WTC11 (cell line): Measurements from ENCODE around the gene HPN. TPM values are rescaled to one million over a fixed set of nuclear protein-coding genes. Genes with fewer than 3 reads are reported as not detected.
A peak's percentile ranks its signal among the peaks of the same experiment; 100 is the strongest.

Experiments
- ATAC-seq: fragments of 200-7000 bp; cut with Tn5 transposase; 2 replicates; pipeline ENCODE4 v1.10.0; 2021; ENCODE audit warnings: mild to moderate bottlenecking, moderate library complexity
- CTCF ChIA-PET: fragments of 300-600 bp; sonication (Branson Sonifier 250); formaldehyde crosslinking; loops from one replicate; lab custom pipeline; 2021; ENCODE audit warnings: antibody characterized with exemption; lab: Charles Lee
- POLR2A ChIA-PET: fragments of 350-600 bp; sonication (Branson Sonifier 250); formaldehyde crosslinking; loops from one replicate; lab custom pipeline; 2021; ENCODE audit warnings: antibody characterized with exemption; lab: Charles Lee
- DNase-seq: peaks from one replicate; pipeline ENCODE4 v3.0.0; 2021; ENCODE audit warnings: low spot score
- H3K27ac Mint-ChIP-seq: 2 replicates; pipeline ENCODE4 v1.8.0; 2021; ENCODE audit warnings: mixed read lengths
- H3K27me3 Mint-ChIP-seq: 2 replicates; pipeline ENCODE4 v1.8.0; 2021; ENCODE audit warnings: low read depth, mild to moderate bottlenecking, moderate library complexity, mixed read lengths
- H3K36me3 Mint-ChIP-seq: 2 replicates; pipeline ENCODE4 v1.8.0; 2021; ENCODE audit warnings: mixed read lengths
- H3K4me1 Mint-ChIP-seq: 2 replicates; pipeline ENCODE4 v1.8.0; 2022; ENCODE audit warnings: mixed read lengths
- H3K4me3 Mint-ChIP-seq: 2 replicates; pipeline ENCODE4 v1.8.0; 2021; ENCODE audit warnings: mild to moderate bottlenecking, moderate library complexity, mixed read lengths
- H3K9me3 Mint-ChIP-seq: 2 replicates; pipeline ENCODE4 v1.8.0; 2021; ENCODE audit warnings: mixed read lengths
- CBFB ChIP-seq: sonication (generic); formaldehyde crosslinking; IDR thresholded peaks from 2 replicates; pipeline ENCODE4 v1.8.1; 2022; ENCODE audit warnings: mild to moderate bottlenecking, low read depth, missing genetic modification reagents
- EMX1 ChIP-seq: fragments of 250-450 bp; sonication (Bioruptor Pico); IDR thresholded peaks from 2 replicates; pipeline ENCODE4 v1.8.0; 2021; ENCODE audit warnings: mild to moderate bottlenecking
- IRF1 ChIP-seq: sonication (generic); formaldehyde crosslinking; IDR thresholded peaks from 2 replicates; pipeline ENCODE4 v1.8.0; 2023; ENCODE audit warnings: missing genetic modification reagents
- JUN ChIP-seq: sonication (generic); formaldehyde crosslinking; IDR thresholded peaks from 2 replicates; pipeline ENCODE4 v1.8.0; 2023; ENCODE audit warnings: mild to moderate bottlenecking, missing genetic modification reagents
- KAT7 ChIP-seq: sonication (generic); formaldehyde crosslinking; IDR thresholded peaks from 2 replicates; pipeline ENCODE4 v1.8.1; 2023; ENCODE audit warnings: missing genetic modification reagents, mild to moderate bottlenecking, borderline replicate concordance
- MAX ChIP-seq: sonication (generic); formaldehyde crosslinking; IDR thresholded peaks from 2 replicates; pipeline ENCODE4 v1.8.0; 2022; ENCODE audit warnings: mild to moderate bottlenecking, missing genetic modification reagents
- NFATC4 ChIP-seq: fragments of 250-450 bp; sonication (Bioruptor Pico); IDR thresholded peaks from 2 replicates; pipeline ENCODE4 v1.9.0; 2021; ENCODE audit warnings: mild to moderate bottlenecking
- NR3C1 ChIP-seq: sonication (generic); formaldehyde crosslinking; conservative IDR thresholded peaks from 2 replicates; pipeline ENCODE4 v1.8.1; 2023; ENCODE audit warnings: low read depth, mild to moderate bottlenecking, missing genetic modification reagents
- PRRX2 ChIP-seq: fragments of 250-450 bp; sonication (Bioruptor Pico); IDR thresholded peaks from 2 replicates; pipeline ENCODE4 v1.8.0; 2021; ENCODE audit warnings: mild to moderate bottlenecking
- SMAD3 ChIP-seq: sonication (generic); formaldehyde crosslinking; IDR thresholded peaks from 2 replicates; pipeline ENCODE4 v1.8.0; 2022; ENCODE audit warnings: missing genetic modification reagents, mild to moderate bottlenecking, borderline replicate concordance
- STAT6 ChIP-seq: sonication (generic); formaldehyde crosslinking; conservative IDR thresholded peaks from 2 replicates; pipeline ENCODE4 v1.8.1; 2023; ENCODE audit warnings: mild to moderate bottlenecking, low read depth, missing genetic modification reagents, moderate library complexity
- ZNF232 ChIP-seq: sonication (generic); formaldehyde crosslinking; IDR thresholded peaks from 2 replicates; pipeline ENCODE4 v1.8.0; 2022; ENCODE audit warnings: mild to moderate bottlenecking, missing genetic modification reagents
- ZNF425 ChIP-seq: fragments of 250-450 bp; sonication (Bioruptor Pico); conservative IDR thresholded peaks from 2 replicates; pipeline ENCODE4 v1.9.0; 2021; ENCODE audit warnings: mild to moderate bottlenecking
- total RNA-seq: library from RNA; stranded (reverse); gene quantifications from 3 replicates; pipeline ENCODE4 v1.2.3, GENCODE V29; 2021
- TF ChIP-seq, protein P1 (sequence below): sonication (generic); formaldehyde crosslinking; IDR thresholded peaks from 2 replicates; pipeline ENCODE4 v1.8.1; 2023; ENCODE audit warnings: mild to moderate bottlenecking, missing genetic modification reagents, moderate library complexity
- TF ChIP-seq, protein P2 (sequence below): sonication (generic); formaldehyde crosslinking; conservative IDR thresholded peaks from 2 replicates; pipeline ENCODE4 v1.8.1; 2022; ENCODE audit warnings: mild to moderate bottlenecking, missing genetic modification reagents
- TF ChIP-seq, protein P3 (sequence below): sonication (generic); formaldehyde crosslinking; IDR thresholded peaks from 2 replicates; pipeline ENCODE4 v1.8.0; 2022; ENCODE audit warnings: mild to moderate bottlenecking, missing genetic modification reagents
- TF ChIP-seq, protein P4 (sequence below): sonication (generic); formaldehyde crosslinking; IDR thresholded peaks from 2 replicates; pipeline ENCODE4 v1.8.1; 2023; ENCODE audit warnings: mild to moderate bottlenecking, missing genetic modification reagents
- TF ChIP-seq, protein P5 (sequence below): fragments of 250-450 bp; sonication (Bioruptor Pico); IDR thresholded peaks from 2 replicates; pipeline ENCODE4 v2.1.2; 2022; ENCODE audit warnings: mild to moderate bottlenecking, moderate library complexity

HPN gene
- total RNA-seq, 1 experiment from 2014 or later: 20.8 TPM

DNA sequence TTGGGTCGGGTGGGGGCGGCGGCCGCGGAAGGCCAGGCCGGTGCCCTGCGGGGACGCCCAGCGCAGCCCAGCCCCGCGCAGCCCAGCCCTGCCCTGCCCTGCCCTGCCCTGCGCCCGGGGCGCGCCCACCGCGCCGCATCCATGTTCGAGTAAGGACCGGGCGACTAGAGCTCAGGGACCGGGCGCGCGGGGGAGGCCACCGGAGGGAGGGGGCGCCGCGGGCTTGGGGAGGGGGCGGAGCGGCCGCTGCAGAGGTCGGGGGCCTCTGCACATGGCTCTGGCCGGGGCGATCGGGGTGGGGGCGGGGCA lies 41.2 kb upstream of the HPN start (continued):
- TF ChIP-seq STAT6 (CRISPR knock-in tag) (no peak), PRRX2 (no peak), SMAD3 (no peak), ZNF425 (CRISPR knock-in tag) (no peak), KAT7 (CRISPR knock-in tag) (no peak)
- TF ChIP-seq, protein P1, sequence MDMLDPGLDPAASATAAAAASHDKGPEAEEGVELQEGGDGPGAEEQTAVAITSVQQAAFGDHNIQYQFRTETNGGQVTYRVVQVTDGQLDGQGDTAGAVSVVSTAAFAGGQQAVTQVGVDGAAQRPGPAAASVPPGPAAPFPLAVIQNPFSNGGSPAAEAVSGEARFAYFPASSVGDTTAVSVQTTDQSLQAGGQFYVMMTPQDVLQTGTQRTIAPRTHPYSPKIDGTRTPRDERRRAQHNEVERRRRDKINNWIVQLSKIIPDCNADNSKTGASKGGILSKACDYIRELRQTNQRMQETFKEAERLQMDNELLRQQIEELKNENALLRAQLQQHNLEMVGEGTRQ: no peak
- TF ChIP-seq, protein P2, sequence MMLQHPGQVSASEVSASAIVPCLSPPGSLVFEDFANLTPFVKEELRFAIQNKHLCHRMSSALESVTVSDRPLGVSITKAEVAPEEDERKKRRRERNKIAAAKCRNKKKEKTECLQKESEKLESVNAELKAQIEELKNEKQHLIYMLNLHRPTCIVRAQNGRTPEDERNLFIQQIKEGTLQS (CRISPR knock-in tag): no peak
- TF ChIP-seq, protein P3, sequence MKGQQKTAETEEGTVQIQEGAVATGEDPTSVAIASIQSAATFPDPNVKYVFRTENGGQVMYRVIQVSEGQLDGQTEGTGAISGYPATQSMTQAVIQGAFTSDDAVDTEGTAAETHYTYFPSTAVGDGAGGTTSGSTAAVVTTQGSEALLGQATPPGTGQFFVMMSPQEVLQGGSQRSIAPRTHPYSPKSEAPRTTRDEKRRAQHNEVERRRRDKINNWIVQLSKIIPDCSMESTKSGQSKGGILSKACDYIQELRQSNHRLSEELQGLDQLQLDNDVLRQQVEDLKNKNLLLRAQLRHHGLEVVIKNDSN: no peak

GRCh38 chr19:35000647-35001501 lies 40.6 kb upstream of the HPN start:
- H3K4me3 Mint-ChIP-seq: peak overlapping the region; percentile 100
- TF ChIP-seq JUN (CRISPR knock-in tag): peak; percentile 20; the same call in 1 of the 2 replicates
- peak; percentile 66; the same call in 1 of the 2 replicates for TF ChIP-seq MAX (CRISPR knock-in tag)
- no peak for TF ChIP-seq NR3C1
- TF ChIP-seq SMAD3: no peak; the same call in 1 of the 2 replicates
- TF ChIP-seq NFATC4 (CRISPR knock-in tag): no peak
- 0 out of 2 replicates have a peak, but pooled peaks have one; percentile 55 for TF ChIP-seq ZNF232 (CRISPR knock-in tag)
- TF ChIP-seq, all 79 proteins: peak for 3
- peaks cover 30% of the 10 kb centered on the region for H3K36me3 Mint-ChIP-seq
- peak overlapping the region; percentile 98 for H3K27ac Mint-ChIP-seq
- H3K27me3 Mint-ChIP-seq: no peaks in the 10 kb centered on the region
- ATAC-seq (no peak), DNase-seq (peak; percentile 43)
- H3K9me3 Mint-ChIP-seq: no peaks in the 10 kb centered on the region
- CTCF ChIA-PET: interaction anchor here (0.9 to 4.0 kb wide), 8 partner anchors 12 to 162 kb away, joined by 3 to 17 read pairs (median 6); no protein-coding TSS in a partner anchor
- POLR2A ChIA-PET: interaction anchor here (1.5 kb wide), 1 partner anchor 162 kb away, joined by 3 read pairs; no protein-coding TSS in a partner anchor
- peaks cover 63% of the 10 kb centered on the region for H3K4me1 Mint-ChIP-seq

DNA sequence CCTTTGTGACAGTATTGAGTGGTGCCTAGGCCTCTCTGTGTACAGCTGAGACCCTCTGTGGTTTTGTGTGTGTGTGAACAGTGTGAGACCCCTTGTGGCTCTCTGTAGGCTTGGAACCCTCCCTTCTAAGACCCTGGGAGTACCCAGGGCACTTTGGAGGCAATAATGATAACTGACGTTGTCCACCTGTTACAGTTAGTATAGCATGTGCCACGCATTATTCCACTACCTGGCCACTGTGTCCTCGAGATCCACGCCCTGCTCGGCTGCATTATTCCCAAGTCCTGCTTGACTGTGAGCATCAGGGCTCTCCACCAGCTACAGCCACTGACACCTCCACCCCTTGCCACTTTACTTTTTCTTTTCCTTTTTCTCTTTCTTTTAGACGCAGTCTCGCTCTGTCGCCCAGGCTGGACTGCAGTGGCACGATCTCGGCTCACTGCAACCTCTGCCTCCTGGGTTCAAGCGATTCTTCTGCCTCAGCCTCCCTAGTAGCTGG lies 39.4 kb upstream of the HPN start:
- H3K36me3 Mint-ChIP-seq: peaks cover 42% of the 10 kb centered on the region
- H3K9me3 Mint-ChIP-seq: no peaks in the 10 kb centered on the region
- peak overlapping the region; percentile 93 for H3K27ac Mint-ChIP-seq
- ChIA-PET CTCF (interaction anchor here (1.3 to 4.0 kb wide), 4 partner anchors 28 to 164 kb away, joined by 3 to 15 read pairs (median 5); no protein-coding TSS in a partner anchor), POLR2A (no interaction called here)
- H3K4me3 Mint-ChIP-seq: peak overlapping the region; percentile 100
- H3K27me3 Mint-ChIP-seq: no peaks in the 10 kb centered on the region
- peaks cover 60% of the 10 kb centered on the region for H3K4me1 Mint-ChIP-seq
- no peak for ATAC-seq
- no peak for DNase-seq
- TF ChIP-seq CBFB (CRISPR knock-in tag): no peak
- no peak for TF ChIP-seq IRF1 (CRISPR knock-in tag)
- TF ChIP-seq, protein P4, sequence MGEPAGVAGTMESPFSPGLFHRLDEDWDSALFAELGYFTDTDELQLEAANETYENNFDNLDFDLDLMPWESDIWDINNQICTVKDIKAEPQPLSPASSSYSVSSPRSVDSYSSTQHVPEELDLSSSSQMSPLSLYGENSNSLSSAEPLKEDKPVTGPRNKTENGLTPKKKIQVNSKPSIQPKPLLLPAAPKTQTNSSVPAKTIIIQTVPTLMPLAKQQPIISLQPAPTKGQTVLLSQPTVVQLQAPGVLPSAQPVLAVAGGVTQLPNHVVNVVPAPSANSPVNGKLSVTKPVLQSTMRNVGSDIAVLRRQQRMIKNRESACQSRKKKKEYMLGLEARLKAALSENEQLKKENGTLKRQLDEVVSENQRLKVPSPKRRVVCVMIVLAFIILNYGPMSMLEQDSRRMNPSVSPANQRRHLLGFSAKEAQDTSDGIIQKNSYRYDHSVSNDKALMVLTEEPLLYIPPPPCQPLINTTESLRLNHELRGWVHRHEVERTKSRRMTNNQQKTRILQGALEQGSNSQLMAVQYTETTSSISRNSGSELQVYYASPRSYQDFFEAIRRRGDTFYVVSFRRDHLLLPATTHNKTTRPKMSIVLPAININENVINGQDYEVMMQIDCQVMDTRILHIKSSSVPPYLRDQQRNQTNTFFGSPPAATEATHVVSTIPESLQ: no peak
- TF ChIP-seq, protein P5, sequence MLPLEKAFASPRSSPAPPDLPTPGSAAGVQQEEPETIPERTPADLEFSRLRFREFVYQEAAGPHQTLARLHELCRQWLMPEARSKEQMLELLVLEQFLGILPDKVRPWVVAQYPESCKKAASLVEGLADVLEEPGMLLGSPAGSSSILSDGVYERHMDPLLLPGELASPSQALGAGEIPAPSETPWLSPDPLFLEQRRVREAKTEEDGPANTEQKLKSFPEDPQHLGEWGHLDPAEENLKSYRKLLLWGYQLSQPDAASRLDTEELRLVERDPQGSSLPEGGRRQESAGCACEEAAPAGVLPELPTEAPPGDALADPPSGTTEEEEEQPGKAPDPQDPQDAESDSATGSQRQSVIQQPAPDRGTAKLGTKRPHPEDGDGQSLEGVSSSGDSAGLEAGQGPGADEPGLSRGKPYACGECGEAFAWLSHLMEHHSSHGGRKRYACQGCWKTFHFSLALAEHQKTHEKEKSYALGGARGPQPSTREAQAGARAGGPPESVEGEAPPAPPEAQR (CRISPR knock-in tag): no peak
- TF ChIP-seq, protein P1: no peak
- no peak for TF ChIP-seq EMX1 (CRISPR knock-in tag)
